Activated naive CD4-positive, alpha-beta T cell (primary cell): ENCODE data around the gene TSPAN5.

ENCODE experiments used
- DNase-seq, 4 experiments: peaks; one replicate each; lab custom pipeline; 2025; lab: John Stamatoyannopoulos, UW

Gene TSPAN5

GRCh38 chr4:98452091-98452490 is 206.3 kb downstream of the TSPAN5 start:
- no peak for DNase-seq

GRCh38 chr4:98448908-98449307 is 209.5 kb downstream of the TSPAN5 start:
- peak in 1 of 4 experiments; percentile 4 for DNase-seq

- DNase-seq, result no peak
Measured at GRCh38 chr4:98447648-98448047, 210.8 kb downstream of the TSPAN5 start.

- peak in 1 of 4 experiments; percentile 3 for DNase-seq
Measured at GRCh38 chr4:98446499-98447375, 211.7 kb downstream of the TSPAN5 start.

- no peak for DNase-seq
Measured at GRCh38 chr4:98444371-98444770, 214.0 kb downstream of the TSPAN5 start.

- no peak for DNase-seq
Measured at GRCh38 chr4:98434816-98435215, 223.6 kb downstream of the TSPAN5 start.

GRCh38 chr4:98433691-98434090 is 224.7 kb downstream of the TSPAN5 start:
- DNase-seq, result no peak

- DNase-seq, result no peak
Measured at GRCh38 chr4:98430708-98431403, 227.6 kb downstream of the TSPAN5 start.

GRCh38 chr4:98423009-98423408 is 235.4 kb downstream of the TSPAN5 start:
- no peak for DNase-seq

- no peak for DNase-seq
Measured at GRCh38 chr4:98421111-98421510, 237.3 kb downstream of the TSPAN5 start.
